BLaER1 (cell line): ENCODE results near the gene DOCK4.

Experiments
- H3K27ac ChIP-seq: shearing (Covaris generic); formaldehyde crosslinking; 2 replicates; pipeline ENCODE4 v1.8.1; 2022
- H3K27me3 ChIP-seq: shearing (Covaris generic); formaldehyde crosslinking; 2 replicates; pipeline ENCODE4 v1.8.1; 2022
- H3K36me3 ChIP-seq: shearing (Covaris generic); formaldehyde crosslinking; 2 replicates; pipeline ENCODE4 v1.8.1; 2022
- H3K4me1 ChIP-seq: shearing (Covaris generic); formaldehyde crosslinking; 2 replicates; pipeline ENCODE4 v1.8.1; 2022
- H3K4me2 ChIP-seq: shearing (Covaris generic); formaldehyde crosslinking; 2 replicates; pipeline ENCODE4 v1.8.1; 2022
- H3K4me3 ChIP-seq: shearing (Covaris generic); formaldehyde crosslinking; 2 replicates; pipeline ENCODE4 v1.8.1; 2022
- H3K9ac ChIP-seq: shearing (Covaris generic); formaldehyde crosslinking; 2 replicates; pipeline ENCODE4 v1.8.1; 2022
- H3K9me3 ChIP-seq: shearing (Covaris generic); formaldehyde crosslinking; 2 replicates; pipeline ENCODE4 v1.8.1; 2022
- H4K20me1 ChIP-seq: shearing (Covaris generic); formaldehyde crosslinking; 2 replicates; pipeline ENCODE4 v1.8.1; 2022
- Cebpa-rat ChIP-seq: shearing (Covaris generic); IDR thresholded peaks from 2 replicates; pipeline ENCODE4 v1.8.1; 2022

The DOCK4 gene

DNA sequence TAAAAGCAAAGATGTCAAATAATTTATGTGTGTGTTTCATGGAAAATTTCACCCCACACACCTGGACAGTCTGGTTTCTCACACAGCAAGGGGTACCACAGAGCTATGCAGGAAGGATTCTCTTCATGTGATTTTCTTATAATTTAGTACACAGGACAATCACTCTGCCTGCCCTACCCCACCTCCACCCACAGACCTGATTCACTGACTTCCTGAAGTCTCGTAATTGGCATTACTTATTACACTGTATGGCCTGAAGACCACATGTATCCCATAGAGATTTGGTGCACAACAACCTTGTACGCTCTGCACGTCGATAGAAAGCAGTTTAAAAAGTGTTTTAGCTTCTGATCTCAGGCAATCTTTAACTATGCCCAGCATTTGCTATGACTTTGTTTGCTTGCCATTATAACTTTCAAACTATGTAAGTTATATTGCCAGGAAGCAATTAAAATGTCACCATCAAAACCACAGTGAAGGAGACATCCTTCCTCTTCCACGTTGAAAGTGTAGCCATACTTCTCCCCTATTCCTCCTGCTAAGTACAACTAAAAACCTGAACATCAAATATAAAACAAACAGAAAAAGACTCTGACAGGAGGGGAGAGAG is 364.5 kb downstream of the DOCK4 start:
- H3K36me3 ChIP-seq = no peaks in the 10 kb centered on the region
- no peak overlapping the region for H3K27ac ChIP-seq
- no peak overlapping the region for H3K4me3 ChIP-seq
- H3K9ac ChIP-seq = no peak overlapping the region
- no peaks in the 10 kb centered on the region for H3K9me3 ChIP-seq
- no peak overlapping the region for H3K4me2 ChIP-seq
- H3K27me3 ChIP-seq = no peaks in the 10 kb centered on the region
- TF ChIP-seq Cebpa-rat = no peak
- H4K20me1 ChIP-seq = no peaks in the 10 kb centered on the region
- 0 out of 2 replicates have a peak, but pooled peaks cover 7% of the 10 kb centered on the region for H3K4me1 ChIP-seq

DNA sequence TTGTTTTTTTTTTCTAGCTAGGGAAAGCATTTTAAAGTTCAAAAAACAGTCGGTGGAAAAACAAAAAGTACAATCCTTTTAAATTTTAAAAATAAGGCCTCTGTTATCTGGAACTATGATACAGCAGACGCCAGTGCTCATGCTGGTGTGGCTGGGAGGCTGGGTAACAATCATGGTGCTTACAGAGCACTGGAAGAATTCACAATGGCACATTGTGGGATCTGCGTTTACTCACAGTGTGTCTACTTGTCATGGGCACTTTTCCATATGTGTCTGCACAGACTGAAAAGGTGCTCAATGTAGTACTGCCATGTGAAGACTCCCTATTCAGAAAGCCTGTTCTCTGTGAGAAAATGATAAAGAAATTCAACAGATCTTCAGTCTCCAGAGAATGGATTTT is 365.7 kb downstream of the DOCK4 start:
- no peak overlapping the region for H3K9ac ChIP-seq
- H3K36me3 ChIP-seq = no peaks in the 10 kb centered on the region
- H3K4me2 ChIP-seq = no peak overlapping the region
- no peak overlapping the region for H3K4me3 ChIP-seq
- TF ChIP-seq Cebpa-rat = no peak
- H3K4me1 ChIP-seq = 0 out of 2 replicates have a peak, but pooled peaks cover 7% of the 10 kb centered on the region
- no peaks in the 10 kb centered on the region for H4K20me1 ChIP-seq
- H3K27ac ChIP-seq = no peak overlapping the region
- H3K27me3 ChIP-seq = no peaks in the 10 kb centered on the region
- no peaks in the 10 kb centered on the region for H3K9me3 ChIP-seq

DNA sequence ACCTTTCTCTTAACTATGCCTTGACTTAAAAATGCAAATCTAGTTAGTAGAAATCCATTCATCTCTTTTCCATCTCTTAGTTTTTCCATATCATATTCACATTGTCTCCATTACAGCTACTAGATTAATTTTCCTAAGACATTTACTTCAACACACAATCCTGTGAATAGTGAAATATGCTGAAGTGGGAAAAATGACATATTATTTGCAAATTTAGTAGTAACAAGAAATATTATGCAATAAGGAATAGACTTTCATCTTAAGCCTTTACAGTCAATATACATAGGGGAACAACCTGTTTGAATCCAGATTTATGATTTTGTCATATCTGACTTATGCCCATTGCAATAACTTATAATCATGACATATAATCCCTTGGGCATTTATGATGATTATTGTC is 366.9 kb downstream of the DOCK4 start:
- Histone ChIP-seq H4K20me1 (no peaks in the 10 kb centered on the region), H3K27me3 (no peaks in the 10 kb centered on the region), H3K4me2 (no peak overlapping the region), H3K4me1 (0 out of 2 replicates have a peak, but pooled peaks cover 7% of the 10 kb centered on the region), H3K9ac (no peak overlapping the region), H3K36me3 (no peaks in the 10 kb centered on the region), H3K27ac (no peak overlapping the region), H3K9me3 (no peaks in the 10 kb centered on the region), H3K4me3 (no peak overlapping the region)
- no peak for TF ChIP-seq Cebpa-rat

DNA sequence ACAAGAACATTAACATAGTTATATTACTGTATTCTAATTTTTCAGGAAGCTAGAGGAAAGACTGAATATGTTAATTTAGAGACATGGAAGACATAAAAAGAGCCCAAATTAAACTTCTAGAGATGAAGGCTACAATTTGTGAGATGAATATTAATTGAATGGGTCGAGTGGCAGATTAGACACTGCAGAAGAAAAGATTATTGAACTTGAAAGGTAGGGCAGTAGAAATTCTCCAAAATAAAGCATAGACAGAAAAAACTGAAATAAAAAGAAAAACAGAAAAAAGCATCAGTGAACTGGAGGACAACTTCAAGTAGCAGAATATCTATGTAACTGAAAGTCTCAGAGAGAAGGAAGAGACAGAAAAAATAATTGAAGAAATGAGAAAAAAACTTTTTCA is 369.6 kb downstream of the DOCK4 start:
- Histone ChIP-seq H3K9me3 (no peaks in the 10 kb centered on the region), H3K27me3 (no peaks in the 10 kb centered on the region), H3K4me2 (no peak overlapping the region), H3K9ac (no peak overlapping the region), H3K27ac (no peak overlapping the region), H3K4me3 (no peak overlapping the region), H4K20me1 (no peaks in the 10 kb centered on the region), H3K4me1 (0 out of 2 replicates have a peak, but pooled peaks cover 2% of the 10 kb centered on the region), H3K36me3 (no peaks in the 10 kb centered on the region)
- no peak for TF ChIP-seq Cebpa-rat

DNA sequence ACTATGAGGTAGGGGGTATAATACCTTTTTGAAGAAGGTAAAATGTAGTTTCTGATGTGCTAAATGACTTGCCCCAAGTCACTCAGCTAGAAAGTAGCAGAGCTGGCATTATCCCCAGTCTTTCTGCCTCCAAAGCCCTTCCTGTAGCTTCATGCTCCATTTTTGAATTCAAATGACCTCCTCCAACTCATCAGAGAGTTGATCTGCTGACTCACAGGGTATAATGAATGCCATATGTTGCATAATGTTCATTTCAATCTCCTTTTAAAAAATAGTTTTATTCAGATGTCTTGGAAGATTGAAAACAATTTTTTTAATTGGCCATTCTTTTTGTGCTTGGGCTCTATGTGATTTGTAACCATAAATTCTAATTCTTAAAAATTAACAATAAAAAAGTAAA is 371.1 kb downstream of the DOCK4 start:
- H3K4me1 ChIP-seq = no peaks in the 10 kb centered on the region
- H3K4me2 ChIP-seq = no peak overlapping the region
- no peak for TF ChIP-seq Cebpa-rat
- H3K4me3 ChIP-seq = no peak overlapping the region
- H3K9me3 ChIP-seq = no peaks in the 10 kb centered on the region
- H4K20me1 ChIP-seq = no peaks in the 10 kb centered on the region
- H3K36me3 ChIP-seq = no peaks in the 10 kb centered on the region
- H3K27me3 ChIP-seq = no peaks in the 10 kb centered on the region
- H3K27ac ChIP-seq = no peak overlapping the region
- no peak overlapping the region for H3K9ac ChIP-seq

DNA sequence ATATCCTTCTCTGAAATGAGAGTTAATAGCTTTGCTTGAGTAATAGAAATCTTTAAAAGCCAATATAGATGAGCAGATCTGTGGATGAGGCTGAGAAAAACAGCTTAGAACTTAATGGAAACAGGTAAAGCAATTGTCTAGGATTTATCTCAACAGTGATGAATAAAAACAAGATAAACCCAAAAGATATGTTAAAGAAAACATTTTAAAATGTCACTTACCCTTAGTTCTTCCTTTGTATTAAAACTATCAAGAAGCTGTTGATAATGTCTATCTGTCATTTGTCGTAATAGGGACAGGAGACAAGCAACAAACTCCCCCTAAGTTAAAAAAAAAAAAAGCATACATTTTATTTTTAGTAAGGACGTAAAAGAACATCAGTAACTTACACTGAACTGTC is 371.8 kb downstream of the DOCK4 start:
- no peak for TF ChIP-seq Cebpa-rat
- H3K9ac ChIP-seq = no peak overlapping the region
- H3K36me3 ChIP-seq = no peaks in the 10 kb centered on the region
- H4K20me1 ChIP-seq = no peaks in the 10 kb centered on the region
- no peak overlapping the region for H3K27ac ChIP-seq
- H3K4me3 ChIP-seq = no peak overlapping the region
- H3K4me2 ChIP-seq = no peak overlapping the region
- H3K9me3 ChIP-seq = no peaks in the 10 kb centered on the region
- no peaks in the 10 kb centered on the region for H3K27me3 ChIP-seq
- H3K4me1 ChIP-seq = no peaks in the 10 kb centered on the region

DNA sequence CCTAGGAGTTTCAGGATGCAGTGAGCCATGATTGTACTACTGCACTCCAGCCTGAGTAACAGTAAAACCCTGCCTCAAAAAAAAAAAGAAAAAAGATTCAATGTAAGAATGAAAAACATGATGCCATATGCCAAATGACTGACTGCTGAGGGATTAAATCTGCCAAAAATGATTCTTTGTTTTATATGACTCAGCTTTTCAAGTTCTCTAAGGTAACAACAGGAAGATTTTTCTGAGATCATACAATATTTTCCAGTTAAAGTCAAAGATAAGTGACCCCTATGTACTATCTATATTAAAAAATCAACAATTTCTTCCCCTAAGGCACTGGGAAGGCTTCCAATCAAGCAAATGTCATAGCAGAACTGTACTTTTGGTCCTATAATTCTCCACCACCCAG is 372.7 kb downstream of the DOCK4 start:
- no peaks in the 10 kb centered on the region for H3K4me1 ChIP-seq
- no peaks in the 10 kb centered on the region for H3K9me3 ChIP-seq
- no peak overlapping the region for H3K4me2 ChIP-seq
- H3K4me3 ChIP-seq = no peak overlapping the region
- no peak for TF ChIP-seq Cebpa-rat
- H3K27me3 ChIP-seq = no peaks in the 10 kb centered on the region
- no peaks in the 10 kb centered on the region for H4K20me1 ChIP-seq
- H3K9ac ChIP-seq = no peak overlapping the region
- no peaks in the 10 kb centered on the region for H3K36me3 ChIP-seq
- H3K27ac ChIP-seq = no peak overlapping the region

DNA sequence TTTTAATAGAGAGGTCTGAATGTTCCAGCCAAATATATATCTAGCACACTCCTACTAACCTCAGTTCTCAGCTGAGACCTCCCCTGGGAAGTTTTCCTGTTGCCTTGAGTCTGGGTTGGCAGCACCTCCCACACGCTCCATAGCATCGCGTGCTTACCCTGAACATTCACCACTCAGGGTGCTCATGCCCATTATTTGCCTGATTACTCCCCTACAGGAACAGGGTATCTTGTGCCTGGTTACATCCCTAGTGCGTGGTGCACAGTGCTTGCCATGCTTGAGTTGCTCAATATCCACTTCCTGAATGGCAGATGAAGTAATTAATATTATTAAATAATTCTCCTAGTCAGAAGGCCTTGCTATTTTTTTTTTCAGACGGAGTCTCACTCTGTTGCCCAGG is 374.0 kb downstream of the DOCK4 start:
- Histone ChIP-seq H3K4me1 (no peaks in the 10 kb centered on the region), H3K4me3 (no peak overlapping the region), H3K36me3 (no peaks in the 10 kb centered on the region), H3K27me3 (no peaks in the 10 kb centered on the region), H3K4me2 (no peak overlapping the region), H3K27ac (no peak overlapping the region), H4K20me1 (no peaks in the 10 kb centered on the region), H3K9ac (no peak overlapping the region), H3K9me3 (no peaks in the 10 kb centered on the region)
- no peak for TF ChIP-seq Cebpa-rat

DNA sequence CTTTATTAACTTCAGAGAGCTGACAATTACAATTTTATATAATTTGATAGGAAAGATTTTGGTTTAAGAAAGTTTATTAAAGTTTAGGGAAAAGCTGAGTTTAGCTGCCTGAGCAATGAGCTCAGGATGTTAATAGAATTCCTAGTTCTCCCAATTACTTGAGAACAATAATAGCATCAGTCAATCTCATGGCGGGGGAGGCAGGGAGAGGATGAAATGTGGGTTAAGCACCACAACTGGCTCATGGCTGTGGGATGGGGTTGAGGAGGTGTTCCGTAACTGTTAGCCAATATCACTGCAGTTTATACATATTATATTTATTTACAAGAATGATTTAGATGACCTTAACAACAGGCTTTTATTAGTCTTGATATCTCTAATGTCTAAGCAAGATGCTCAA is 377.0 kb downstream of the DOCK4 start:
- Histone ChIP-seq H3K4me1 (no peaks in the 10 kb centered on the region), H3K9ac (no peak overlapping the region), H3K4me2 (no peak overlapping the region), H3K9me3 (no peaks in the 10 kb centered on the region), H3K27ac (no peak overlapping the region), H3K4me3 (no peak overlapping the region), H4K20me1 (no peaks in the 10 kb centered on the region), H3K27me3 (no peaks in the 10 kb centered on the region), H3K36me3 (no peaks in the 10 kb centered on the region)
- no peak for TF ChIP-seq Cebpa-rat

DNA sequence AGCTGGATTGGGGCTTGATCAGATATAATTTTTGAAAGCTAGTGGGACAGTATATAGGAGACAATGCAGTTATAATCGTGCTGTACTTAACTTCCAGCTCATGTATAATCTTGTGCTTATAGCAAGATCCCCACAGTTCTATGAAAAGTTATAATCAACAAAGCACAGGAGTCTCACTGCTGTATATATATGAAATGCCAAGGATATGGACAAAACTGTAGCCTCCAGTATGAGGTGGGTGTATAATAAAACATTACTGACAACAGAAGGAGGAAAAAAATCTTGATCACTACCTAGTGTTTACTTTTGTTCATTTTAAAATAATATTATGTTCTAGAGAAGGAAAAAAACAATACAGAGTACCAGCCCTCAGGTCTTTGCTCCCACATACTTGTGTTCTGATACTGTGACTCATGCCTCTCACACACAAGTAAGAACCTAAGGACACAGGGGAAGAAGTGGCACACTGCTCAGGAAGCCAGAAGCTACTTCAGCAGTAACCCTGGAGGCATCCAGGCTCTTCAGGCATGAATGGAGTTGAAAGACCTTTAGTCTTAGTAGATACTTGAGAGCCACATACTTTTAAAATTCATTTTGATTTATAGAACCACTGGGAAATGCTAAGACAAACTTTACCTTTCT is 378.2 kb downstream of the DOCK4 start:
- TF ChIP-seq Cebpa-rat = no peak
- Histone ChIP-seq H3K9me3 (no peaks in the 10 kb centered on the region), H3K4me3 (no peak overlapping the region), H3K4me1 (no peaks in the 10 kb centered on the region), H3K27me3 (no peaks in the 10 kb centered on the region), H3K27ac (no peak overlapping the region), H3K36me3 (no peaks in the 10 kb centered on the region), H3K4me2 (no peak overlapping the region), H3K9ac (no peak overlapping the region), H4K20me1 (no peaks in the 10 kb centered on the region)
